Esophagus squamous epithelium (tissue), 4 donors: ENCODE results near the gene SEMA4F.

Source experiments
- POLR2A ChIP-seq, 4 donors: fragments of 450-650 bp; IDR thresholded peaks; one replicate each; pipeline ENCODE4 v1.6.1; 2017; ENCODE audit warnings: antibody characterized with exemption in 4 of 4, mild to moderate bottlenecking in 4 of 4, moderate library complexity in 3 of 4
- TF ChIP-seq, protein P1 (sequence below), 6 experiments: fragments of 450-650 bp in 4 of 6; fragments of 200-600 bp in 2 of 6; sonication (generic) in 2 of 6; IDR thresholded peaks; one replicate each; pipeline ENCODE4 v1.5.1; 2016 to 2019; ENCODE audit warnings: antibody characterized with exemption in 6 of 6, mild to moderate bottlenecking in 4 of 6, moderate library complexity in 4 of 6

DNA sequence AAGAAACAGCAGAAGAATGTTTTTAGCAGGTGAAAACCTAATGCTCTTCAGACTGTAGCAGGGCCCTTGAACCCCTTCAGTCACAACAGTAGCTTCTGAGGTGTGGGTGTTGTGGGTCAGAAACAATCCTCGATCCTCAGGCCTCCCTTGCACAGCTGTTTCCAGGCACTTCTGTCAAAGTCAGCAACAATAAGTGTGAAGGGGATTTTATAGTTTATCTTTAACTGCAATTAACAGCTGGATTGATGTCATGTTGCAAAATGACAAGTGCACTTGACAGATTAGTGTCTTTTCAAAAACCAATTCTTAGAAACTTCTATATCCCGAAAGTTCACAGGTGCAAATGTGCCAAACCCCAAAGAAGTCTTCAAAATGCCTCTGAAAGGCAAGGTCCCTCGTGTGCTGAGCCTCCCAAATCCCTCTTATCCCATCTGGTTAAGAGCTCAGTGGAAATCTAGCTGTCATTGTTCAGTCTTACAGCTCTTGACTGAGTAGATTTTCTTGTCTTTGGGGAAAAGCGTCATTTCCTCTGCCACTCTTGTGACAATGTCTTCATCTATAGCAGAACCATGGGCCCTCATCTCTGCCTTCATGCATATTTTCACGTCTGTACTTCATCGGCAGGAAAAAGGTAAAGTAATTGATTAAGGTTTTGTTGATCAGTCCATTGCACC is 35.5 kb upstream of the SEMA4F start:
- no peak for TF ChIP-seq POLR2A (IDR thresholded peaks at IDR 0.05)
- TF ChIP-seq, protein P1, sequence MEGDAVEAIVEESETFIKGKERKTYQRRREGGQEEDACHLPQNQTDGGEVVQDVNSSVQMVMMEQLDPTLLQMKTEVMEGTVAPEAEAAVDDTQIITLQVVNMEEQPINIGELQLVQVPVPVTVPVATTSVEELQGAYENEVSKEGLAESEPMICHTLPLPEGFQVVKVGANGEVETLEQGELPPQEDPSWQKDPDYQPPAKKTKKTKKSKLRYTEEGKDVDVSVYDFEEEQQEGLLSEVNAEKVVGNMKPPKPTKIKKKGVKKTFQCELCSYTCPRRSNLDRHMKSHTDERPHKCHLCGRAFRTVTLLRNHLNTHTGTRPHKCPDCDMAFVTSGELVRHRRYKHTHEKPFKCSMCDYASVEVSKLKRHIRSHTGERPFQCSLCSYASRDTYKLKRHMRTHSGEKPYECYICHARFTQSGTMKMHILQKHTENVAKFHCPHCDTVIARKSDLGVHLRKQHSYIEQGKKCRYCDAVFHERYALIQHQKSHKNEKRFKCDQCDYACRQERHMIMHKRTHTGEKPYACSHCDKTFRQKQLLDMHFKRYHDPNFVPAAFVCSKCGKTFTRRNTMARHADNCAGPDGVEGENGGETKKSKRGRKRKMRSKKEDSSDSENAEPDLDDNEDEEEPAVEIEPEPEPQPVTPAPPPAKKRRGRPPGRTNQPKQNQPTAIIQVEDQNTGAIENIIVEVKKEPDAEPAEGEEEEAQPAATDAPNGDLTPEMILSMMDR (IDR thresholded peaks at IDR 0.05), result no peak
